DOHH2 (cell line): Measurements from ENCODE around the gene SPDL1.

ENCODE experiments used
- H3F3A ChIP-seq: fragments of 200-600 bp; sonication (generic), shearing (Covaris generic); 2 replicates; pipeline ENCODE4 v1.6.0; 2016; ENCODE audit warnings: antibody characterized with exemption, mild to moderate bottlenecking; ENCODE audit not compliant: control insufficient read depth, insufficient read depth
- H3K27ac ChIP-seq: fragments of 200-600 bp; sonication (generic); 2 replicates; pipeline ENCODE4 v1.5.1; 2014; ENCODE audit warnings: low read depth, mild to moderate bottlenecking, low read length, moderate library complexity
- H3K27me3 ChIP-seq: fragments of 200-600 bp; sonication (generic); 2 replicates; pipeline ENCODE4 v1.6.1; 2014; ENCODE audit warnings: mild to moderate bottlenecking, low read length, mixed read lengths; ENCODE audit not compliant: control insufficient read depth
- H3K36me3 ChIP-seq: fragments of 200-600 bp; sonication (generic); 2 replicates; pipeline ENCODE4 v1.6.1; 2014; ENCODE audit warnings: mild to moderate bottlenecking, low read length, moderate library complexity, mixed read lengths; ENCODE audit not compliant: control insufficient read depth
- H3K4me1 ChIP-seq: fragments of 200-600 bp; sonication (generic); 2 replicates; pipeline ENCODE4 v1.6.1; 2014; ENCODE audit warnings: mild to moderate bottlenecking, low read length, mixed read lengths; ENCODE audit not compliant: control insufficient read depth
- H3K4me2 ChIP-seq: fragments of 200-600 bp; sonication (generic); 2 replicates; pipeline ENCODE4 v1.6.0; 2014; ENCODE audit warnings: mild to moderate bottlenecking, low read length, moderate library complexity
- H3K4me3 ChIP-seq: fragments of 200-600 bp; sonication (generic); 2 replicates; pipeline ENCODE4 v1.5.1; 2014; ENCODE audit warnings: mild to moderate bottlenecking, low read length, mixed read lengths
- H3K79me2 ChIP-seq: fragments of 200-600 bp; sonication (generic); 2 replicates; pipeline ENCODE4 v1.6.1; 2014; ENCODE audit warnings: mild to moderate bottlenecking, low read length, mixed read lengths; ENCODE audit not compliant: control insufficient read depth
- H3K9me2 ChIP-seq: fragments of 200-600 bp; sonication (generic); replicated peaks from 2 replicates; pipeline ENCODE4 v1.6.1; 2014; ENCODE audit warnings: mild to moderate bottlenecking, low read length, mixed read lengths; ENCODE audit not compliant: control insufficient read depth
- H3K9me3 ChIP-seq: fragments of 200-600 bp; sonication (generic); 2 replicates; pipeline ENCODE4 v1.6.1; 2014; ENCODE audit warnings: antibody characterized with exemption, low read length, mixed read lengths; ENCODE audit not compliant: control insufficient read depth, insufficient read depth
- H4K20me1 ChIP-seq: fragments of 200-600 bp; sonication (generic); 2 replicates; pipeline ENCODE4 v1.6.0; 2014; ENCODE audit warnings: low read depth, mild to moderate bottlenecking, antibody characterized with exemption, low read length, moderate library complexity; ENCODE audit not compliant: control insufficient read depth, insufficient read depth
- EZH2phosphoT487 ChIP-seq: fragments of 200-600 bp; sonication (generic); IDR thresholded peaks from 2 replicates; pipeline ENCODE4 v1.6.1; 2017; ENCODE audit warnings: borderline replicate concordance, mild to moderate bottlenecking, antibody characterized with exemption, low read length, moderate library complexity, mixed read lengths
- TF ChIP-seq, protein P1 (sequence below): fragments of 200-600 bp; sonication (generic); IDR thresholded peaks from one replicate; pipeline ENCODE4 v1.5.1; 2014; ENCODE audit warnings: antibody characterized with exemption, mild to moderate bottlenecking, low read depth, low read length; ENCODE audit not compliant: poor library complexity, severe bottlenecking

Gene SPDL1

DNA sequence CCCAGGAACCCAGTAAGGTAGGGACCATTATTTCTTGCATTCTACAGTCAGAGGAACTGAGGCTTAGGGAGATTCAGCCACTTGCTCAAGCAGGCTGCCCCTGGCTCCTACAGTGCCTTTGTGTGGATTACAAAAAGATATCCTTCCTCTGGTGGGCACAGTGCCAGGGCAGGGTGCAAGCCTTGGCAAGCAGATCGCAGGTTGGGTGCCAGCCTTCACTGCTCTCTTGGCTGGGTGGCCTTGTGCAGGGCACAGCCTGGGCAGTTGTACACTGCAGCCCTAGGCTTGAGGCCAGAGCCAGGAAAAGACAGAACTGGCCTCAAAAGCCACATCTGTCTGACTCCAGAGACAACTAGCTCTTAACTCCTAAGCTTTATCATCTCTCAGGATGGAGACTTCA is 68.5 kb downstream of the SPDL1 start:
- Histone ChIP-seq H3K9me3 (no peaks in the 10 kb centered on the region), H3K27me3 (no peaks in the 10 kb centered on the region), H3K4me1 (peaks cover 45% of the 10 kb centered on the region), H4K20me1 (peaks cover 32% of the 10 kb centered on the region), H3K4me3 (no peak overlapping the region), H3K4me2 (no peak overlapping the region), H3K36me3 (peaks cover 92% of the 10 kb centered on the region), H3K9me2 (no peaks in the 10 kb centered on the region), H3K27ac (no peak overlapping the region), H3K79me2 (peaks cover 98% of the 10 kb centered on the region), H3F3A (no peaks in the 10 kb centered on the region)
- TF ChIP-seq, protein P1, sequence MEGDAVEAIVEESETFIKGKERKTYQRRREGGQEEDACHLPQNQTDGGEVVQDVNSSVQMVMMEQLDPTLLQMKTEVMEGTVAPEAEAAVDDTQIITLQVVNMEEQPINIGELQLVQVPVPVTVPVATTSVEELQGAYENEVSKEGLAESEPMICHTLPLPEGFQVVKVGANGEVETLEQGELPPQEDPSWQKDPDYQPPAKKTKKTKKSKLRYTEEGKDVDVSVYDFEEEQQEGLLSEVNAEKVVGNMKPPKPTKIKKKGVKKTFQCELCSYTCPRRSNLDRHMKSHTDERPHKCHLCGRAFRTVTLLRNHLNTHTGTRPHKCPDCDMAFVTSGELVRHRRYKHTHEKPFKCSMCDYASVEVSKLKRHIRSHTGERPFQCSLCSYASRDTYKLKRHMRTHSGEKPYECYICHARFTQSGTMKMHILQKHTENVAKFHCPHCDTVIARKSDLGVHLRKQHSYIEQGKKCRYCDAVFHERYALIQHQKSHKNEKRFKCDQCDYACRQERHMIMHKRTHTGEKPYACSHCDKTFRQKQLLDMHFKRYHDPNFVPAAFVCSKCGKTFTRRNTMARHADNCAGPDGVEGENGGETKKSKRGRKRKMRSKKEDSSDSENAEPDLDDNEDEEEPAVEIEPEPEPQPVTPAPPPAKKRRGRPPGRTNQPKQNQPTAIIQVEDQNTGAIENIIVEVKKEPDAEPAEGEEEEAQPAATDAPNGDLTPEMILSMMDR, result no peak
- no peak for TF ChIP-seq EZH2phosphoT487

DNA sequence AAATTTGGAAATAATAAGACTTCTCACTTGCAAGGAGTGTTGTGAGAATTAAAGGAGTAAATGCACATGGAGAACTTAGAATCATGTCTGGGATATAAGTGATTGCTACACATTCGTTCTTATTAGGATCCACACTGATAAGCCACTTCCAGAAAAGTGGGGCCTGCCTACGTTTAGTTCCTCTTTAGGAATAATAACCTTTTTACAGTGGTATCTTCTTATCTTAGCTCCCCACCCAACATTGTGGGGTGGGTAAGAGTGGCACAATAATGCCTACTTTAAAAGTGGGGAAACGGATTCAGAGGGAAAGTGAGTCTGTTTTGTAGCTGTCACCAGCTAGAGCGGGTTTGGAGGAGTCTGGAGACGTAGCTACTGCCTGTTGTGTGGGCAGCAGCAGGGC is 69.5 kb downstream of the SPDL1 start:
- peaks cover 35% of the 10 kb centered on the region for H3K4me1 ChIP-seq
- H3K36me3 ChIP-seq, result peaks cover 92% of the 10 kb centered on the region
- H3F3A ChIP-seq, result no peaks in the 10 kb centered on the region
- TF ChIP-seq, protein P1, result no peak
- no peak for TF ChIP-seq EZH2phosphoT487
- peaks cover 97% of the 10 kb centered on the region for H3K79me2 ChIP-seq
- H3K9me2 ChIP-seq, result no peaks in the 10 kb centered on the region
- no peak overlapping the region for H3K4me3 ChIP-seq
- H3K9me3 ChIP-seq, result no peaks in the 10 kb centered on the region
- no peaks in the 10 kb centered on the region for H3K27me3 ChIP-seq
- peaks cover 25% of the 10 kb centered on the region; the same call in 1 of the 2 replicates for H4K20me1 ChIP-seq
- no peak overlapping the region for H3K4me2 ChIP-seq
- no peak overlapping the region for H3K27ac ChIP-seq
